OCI-M1 (cell line): ENCODE results near the gene ISLR2.
"Not testable (repeated sequence)": the region's sequence is repeated elsewhere in the genome, so short reads cannot be mapped to it uniquely, and the experiment has no call there.

Experiments used
- DNase-seq: peaks from one replicate; lab custom pipeline; 2025; lab: John Stamatoyannopoulos, UW

The ISLR2 gene, protein sequence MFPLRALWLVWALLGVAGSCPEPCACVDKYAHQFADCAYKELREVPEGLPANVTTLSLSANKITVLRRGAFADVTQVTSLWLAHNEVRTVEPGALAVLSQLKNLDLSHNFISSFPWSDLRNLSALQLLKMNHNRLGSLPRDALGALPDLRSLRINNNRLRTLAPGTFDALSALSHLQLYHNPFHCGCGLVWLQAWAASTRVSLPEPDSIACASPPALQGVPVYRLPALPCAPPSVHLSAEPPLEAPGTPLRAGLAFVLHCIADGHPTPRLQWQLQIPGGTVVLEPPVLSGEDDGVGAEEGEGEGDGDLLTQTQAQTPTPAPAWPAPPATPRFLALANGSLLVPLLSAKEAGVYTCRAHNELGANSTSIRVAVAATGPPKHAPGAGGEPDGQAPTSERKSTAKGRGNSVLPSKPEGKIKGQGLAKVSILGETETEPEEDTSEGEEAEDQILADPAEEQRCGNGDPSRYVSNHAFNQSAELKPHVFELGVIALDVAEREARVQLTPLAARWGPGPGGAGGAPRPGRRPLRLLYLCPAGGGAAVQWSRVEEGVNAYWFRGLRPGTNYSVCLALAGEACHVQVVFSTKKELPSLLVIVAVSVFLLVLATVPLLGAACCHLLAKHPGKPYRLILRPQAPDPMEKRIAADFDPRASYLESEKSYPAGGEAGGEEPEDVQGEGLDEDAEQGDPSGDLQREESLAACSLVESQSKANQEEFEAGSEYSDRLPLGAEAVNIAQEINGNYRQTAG

DNA sequence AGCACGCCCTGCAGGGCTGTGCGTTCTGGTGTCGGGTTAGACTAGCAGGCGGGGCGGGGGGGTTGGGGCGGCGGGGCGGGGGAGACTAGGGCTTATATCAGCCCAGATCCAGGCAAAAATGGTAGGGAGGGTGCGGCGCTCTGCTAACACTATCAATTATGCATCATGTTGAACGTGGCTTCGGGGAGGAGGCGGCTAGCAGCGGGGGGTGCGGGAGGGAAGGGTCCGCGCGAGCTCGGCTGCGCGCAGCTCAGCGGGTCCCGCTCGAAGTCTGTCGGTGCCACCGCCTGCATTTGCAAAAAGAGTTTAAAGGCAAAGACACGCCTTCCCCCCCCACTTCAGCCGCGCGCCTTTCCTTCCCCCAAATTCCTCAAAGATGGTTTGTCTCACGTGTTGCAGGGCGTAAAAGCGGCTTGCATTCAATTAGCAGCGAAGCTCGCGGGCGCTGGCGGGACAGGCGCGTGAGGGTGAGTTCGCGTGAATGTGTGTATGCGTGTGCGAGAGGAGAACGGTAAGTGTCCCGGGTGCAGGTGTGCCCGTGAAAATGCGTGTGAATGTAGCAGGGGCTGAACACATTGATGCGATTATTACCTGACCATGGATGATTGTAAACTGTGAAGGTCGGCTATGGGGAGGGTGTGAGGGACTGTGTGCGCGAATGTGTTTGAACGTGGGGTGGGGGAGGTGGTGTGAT is at the start of gene ISLR2:
Gene ISLR2, plus strand, starts transcription at position 432 of the 694 bp plus-strand sequence. CDS start 2,169 bp downstream, outside the sequence.
- no peak for DNase-seq

DNA sequence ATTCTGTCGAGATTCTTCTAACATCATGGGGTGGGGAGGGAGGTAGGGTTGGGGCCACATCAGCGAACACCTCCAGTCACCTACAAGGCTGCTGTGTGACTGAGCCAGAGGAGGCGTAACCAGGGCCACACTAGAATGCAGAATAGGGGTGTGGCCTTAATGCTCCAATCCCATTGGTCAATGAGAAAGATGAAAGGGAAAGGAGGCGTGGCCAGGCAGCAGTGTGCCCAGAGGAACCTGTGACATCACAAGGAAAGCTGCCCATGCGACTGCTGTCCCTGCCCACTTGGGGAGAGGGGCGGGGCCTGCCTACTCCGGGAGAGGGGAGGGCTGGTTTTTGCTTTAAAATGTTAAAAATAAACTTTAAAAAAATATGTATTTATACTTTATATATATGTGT is 47.9 kb upstream of the ISLR2 start, which contains the start of gene GOLGA6A:
Gene GOLGA6A, minus strand, starts transcription at position 101 of the 400 bp plus-strand sequence. Its CDS starts 41 bp downstream, at position 60.
- not testable (repeated sequence) for DNase-seq

DNA sequence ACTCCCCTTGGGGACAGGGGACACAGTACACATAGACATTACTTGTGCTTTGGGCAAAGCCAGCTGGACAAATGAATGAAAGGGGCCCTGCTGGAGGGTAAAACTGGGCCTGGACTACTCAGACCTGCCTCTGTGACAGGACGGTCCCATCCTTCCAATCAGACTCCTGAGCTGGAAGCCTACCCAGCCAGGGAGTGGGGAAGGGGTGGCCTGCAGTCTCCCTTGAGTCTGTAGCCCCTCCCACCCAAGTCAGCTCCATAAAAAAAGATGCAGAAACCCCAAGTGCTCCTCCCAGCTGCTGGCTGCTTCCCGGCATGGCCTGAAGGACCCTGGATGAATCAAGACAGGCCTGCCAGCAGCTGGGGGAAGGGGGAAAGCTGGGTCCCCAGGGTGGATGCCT is 35.8 kb upstream of the ISLR2 start:
- DNase-seq = not testable (repeated sequence)

DNA sequence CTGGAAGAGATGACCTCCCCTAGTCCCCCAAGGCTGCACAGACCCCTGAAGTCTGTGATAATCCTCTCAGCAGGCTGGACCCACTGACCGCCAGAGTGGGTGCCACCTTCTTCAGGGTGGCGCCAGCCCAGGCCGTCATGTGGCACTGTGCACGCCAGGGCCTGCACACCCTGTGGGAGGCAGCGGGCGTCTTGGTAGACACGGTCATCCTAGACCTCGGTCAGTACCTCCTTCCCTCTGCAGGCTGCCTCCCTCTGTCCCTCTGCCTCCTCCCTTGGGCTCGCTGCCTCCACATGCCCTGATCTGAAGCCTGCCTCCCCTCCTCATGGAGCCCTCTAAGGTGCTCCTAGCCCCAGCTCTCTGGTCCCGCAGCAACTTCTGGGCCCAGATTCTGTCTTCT is 34.8 kb upstream of the ISLR2 start:
- not testable (repeated sequence) for DNase-seq

DNA sequence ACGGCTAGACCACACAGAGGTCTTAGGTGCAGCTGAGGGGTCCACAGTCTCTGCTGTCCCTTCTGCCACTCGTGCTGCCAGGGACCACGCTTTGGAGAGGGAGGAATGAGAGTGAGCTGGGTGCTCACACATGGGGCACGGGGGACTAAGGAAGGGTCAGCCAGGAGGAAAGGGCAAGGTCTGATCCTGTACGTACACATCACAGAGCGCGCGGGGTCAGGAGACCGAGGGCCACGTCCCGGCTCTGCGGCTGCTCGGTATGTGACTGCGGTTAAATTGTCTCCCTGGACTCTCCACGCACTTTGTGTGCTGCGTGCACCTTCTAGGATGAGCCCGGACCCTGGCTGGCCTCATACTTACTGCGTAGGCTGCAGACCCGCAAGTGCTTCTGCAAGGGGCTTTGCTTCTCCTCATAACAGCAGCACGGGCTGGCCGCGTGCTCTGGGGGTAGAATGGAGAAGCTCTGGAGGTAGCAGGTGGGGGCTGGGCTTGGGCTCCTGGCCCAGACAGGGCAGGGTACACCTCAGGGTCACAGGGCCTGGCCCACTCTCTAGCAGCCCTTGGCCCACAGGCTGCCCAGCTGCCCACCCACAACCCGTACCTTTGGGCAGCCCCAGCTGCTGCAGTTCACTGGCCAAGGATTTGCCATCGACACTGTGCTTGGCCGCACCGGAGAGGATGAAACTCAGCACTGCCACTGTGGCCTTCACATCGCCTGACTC is 33.5 kb upstream of the ISLR2 start:
- DNase-seq = not testable (repeated sequence)

DNA sequence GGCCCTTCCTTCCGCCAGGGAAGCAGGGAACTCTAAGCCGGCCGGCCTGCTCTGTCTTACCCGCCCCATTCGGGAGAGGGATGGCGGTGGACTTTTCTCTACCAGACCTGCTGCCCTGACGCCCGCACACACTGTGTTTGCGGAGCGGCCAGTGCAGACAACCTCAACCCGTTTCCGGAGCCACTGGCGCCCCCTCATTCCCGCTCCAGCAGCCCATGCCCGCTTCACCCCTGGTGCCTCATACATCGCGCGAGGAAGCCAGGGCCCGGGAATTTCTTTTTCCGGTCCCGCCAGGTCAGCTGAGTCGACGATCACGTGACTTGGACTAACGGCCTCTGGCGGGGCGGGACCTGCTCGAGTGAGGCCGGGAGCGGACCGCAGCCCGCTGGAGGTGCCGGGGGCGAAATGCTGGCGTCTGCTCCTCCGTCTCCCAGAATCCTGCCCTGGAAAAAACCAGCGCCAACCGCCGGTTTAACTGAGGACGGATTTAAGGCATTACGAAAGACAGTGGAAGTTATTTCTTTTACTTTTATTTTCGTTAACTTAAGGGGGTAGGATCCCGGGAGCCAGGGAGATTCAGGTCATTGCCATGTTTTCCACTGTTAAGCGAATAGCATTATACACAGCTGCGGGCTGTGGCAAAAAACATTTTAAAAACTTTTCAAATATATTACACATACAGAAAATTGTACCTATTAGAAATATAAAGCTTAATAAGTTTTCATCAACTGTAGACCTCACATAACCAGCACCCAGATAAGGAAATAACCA is 30.2 kb upstream of the ISLR2 start:
- not testable (repeated sequence) for DNase-seq

DNA sequence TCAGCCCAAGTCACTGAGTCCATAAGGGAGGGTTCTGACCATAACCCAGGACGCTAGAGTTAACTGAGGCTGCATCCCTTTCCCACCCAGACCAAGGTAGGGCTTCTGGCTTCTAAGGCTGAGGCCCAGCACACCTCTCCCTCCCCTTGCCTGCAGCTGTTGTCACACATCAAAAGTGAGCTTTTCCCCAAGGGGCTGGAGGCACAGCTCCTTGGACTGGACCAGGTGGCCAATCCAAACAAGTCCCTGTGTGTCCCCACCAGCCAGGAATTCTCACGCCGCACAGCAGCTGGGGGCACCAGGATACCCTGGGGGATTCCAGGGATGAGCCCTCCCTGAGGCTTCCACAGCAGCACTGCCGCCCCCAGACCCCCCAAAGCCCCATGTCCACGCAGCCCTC is 22.3 kb upstream of the ISLR2 start:
- no peak for DNase-seq

DNA sequence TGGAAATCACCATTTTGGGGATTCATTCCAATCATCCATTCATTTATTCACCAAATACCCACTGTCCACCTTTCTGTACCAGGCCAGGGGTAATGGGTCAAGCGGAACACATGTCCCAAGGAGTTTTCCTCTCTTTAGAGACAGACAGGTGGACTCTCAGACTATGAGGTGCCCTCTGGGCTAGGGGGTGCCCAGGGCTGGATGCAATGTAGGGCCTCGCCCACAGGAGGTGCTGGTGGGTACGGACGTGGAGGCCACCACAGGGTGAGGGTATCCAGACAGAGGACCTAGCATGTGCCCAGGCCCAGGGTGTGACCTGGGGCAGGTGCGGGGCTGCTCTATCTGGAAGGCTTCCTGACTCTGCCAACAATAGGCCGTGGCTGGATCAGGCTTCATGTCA is 21.8 kb upstream of the ISLR2 start:
- DNase-seq = not testable (repeated sequence)

DNA sequence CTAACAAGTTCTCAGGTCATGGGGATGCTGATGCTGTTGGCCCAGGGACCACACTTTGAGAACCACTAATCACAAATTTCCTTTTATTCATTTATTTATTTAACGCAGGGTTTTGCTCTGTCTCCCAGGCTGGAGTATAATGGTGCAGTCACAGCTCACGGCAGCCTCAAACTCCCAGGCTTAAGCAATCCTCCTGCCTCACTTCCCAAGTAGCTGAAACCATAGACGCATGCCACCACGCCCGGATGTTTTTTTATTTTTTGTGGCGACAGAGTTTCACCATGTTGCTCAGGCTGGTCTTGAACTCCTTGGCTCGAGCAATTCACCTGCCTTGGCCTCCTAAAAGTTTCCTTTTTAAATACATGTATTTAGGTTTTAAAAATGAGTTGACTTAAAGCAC is 20.7 kb upstream of the ISLR2 start:
- no peak for DNase-seq

DNA sequence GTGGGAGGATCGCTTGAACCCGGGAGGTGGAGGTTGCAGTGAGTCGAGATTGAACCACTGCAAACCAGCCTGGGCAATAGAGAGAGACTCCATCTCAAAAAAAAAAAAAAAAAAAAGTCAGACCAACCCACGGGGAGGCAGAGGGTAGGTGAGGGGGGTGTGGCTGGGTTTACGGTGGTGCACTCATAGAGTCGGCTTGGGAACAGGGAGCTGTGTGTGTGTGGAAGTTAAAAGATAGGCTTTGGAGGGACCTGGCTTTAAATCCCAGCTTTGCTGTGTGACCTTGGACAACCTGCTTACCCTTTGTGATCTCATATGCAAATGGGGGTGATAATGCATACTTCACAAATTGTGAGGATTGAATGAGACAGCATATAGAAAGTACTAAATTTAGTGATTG is 10.0 kb upstream of the ISLR2 start:
- DNase-seq = no peak

DNA sequence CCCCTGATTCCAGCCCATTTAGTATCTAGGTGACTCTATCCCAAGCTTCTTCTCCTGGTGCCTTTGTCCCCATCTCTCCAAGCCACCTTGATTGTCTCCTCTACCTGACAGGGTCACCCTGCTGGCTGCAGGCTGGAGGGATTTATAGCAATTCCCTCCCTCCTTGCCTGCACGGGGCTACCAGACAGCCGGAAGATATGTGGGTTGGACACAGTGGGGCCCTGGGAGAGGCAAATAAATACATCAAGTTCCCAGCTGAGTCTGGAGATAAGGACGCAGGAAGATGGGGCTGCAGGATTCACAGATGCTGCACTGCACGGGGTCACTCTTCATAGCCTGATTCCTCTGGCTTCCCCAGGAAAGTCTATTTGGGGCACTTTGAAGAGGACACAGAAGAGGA is 9.3 kb upstream of the ISLR2 start:
- DNase-seq = no peak

DNA sequence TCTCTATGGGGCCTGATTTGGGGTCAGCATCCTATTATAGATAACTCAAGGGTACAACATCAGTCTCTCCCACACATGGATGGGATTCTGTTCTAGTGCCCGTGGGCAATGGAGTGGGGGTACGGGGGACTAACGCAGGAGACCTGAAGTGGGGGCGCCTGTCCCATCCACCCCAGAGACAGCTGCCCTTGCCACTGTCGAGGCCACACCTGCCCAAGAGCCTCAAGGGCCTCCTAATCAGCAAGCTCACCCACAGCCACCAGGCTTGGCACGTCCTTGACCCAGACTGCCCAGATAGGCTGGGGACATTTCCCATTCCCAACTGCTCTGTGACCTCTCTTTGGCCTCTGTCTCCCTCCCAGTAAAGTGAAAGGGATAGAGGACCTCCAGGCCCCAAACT is 8.5 kb upstream of the ISLR2 start:
- DNase-seq = no peak

DNA sequence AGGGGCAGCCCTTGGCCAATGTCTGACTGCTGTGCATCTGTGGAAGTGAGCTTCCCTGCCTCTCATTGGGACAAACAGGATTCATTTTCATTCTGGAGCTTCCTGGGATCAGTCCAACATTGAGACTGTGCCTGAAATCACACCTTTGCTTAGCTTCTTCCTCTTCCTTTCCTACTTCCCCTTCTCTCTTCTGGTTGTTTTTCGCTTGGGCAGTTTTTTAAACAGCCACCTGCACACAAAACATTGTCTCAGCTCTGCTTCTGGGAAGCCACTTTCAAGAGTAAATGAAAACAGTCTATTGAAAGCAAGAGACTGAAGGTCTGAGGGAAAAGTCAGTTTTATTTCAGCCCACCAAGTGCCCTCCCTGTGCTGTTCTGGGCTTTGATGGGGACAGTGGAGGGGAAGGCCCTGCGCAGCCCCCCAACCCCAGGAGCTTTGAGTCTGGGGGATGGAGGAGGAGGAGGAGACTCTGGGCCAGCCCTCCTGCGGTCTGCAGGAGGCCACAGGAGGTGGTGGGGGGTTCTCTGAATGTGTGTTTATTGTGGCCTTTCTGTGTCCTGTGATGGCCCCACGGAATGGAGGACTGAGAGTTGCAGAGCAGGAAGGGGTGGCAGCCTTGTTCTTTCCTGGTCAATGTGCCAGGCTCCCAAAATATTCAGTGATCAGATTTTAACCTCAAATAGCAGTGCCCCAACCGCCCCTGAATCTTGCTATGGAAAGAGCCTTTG is 7.8 kb upstream of the ISLR2 start:
- DNase-seq = no peak

DNA sequence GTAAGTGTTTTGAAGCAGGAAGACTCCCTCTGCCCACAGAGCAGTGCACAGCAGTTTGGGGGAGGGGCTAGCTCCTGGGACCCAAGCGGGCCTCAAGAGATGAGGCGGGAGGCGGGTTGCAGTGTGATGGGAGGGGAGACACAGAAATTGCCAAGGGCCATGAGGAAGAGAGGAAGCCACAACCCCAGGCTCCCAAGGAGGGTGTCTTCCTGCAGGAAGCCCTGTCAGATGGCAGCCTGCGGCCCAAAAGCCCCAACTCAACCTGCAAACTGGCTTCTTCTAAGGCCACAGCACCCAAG is 7.3 kb upstream of the ISLR2 start:
- peak; percentile 25 for DNase-seq

DNA sequence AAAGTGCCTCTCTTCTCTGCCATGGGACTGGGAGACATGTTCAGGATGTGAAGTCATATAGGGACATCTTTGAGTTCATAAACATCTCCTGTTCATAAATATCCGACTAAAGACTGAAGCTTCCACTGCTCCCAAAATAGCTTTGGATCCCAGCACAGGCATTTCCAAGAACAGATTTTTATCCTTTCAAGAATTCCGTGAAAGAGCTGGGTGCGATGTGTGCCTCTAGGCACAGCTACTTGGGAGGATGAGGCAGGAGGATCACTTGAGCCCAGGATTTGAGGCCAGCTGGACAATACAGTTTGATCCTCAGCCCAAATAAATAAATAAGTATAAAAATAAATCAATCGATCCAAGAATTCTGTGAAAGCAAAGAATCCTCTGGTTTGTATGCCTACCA is 6.7 kb upstream of the ISLR2 start:
- no peak for DNase-seq

DNA sequence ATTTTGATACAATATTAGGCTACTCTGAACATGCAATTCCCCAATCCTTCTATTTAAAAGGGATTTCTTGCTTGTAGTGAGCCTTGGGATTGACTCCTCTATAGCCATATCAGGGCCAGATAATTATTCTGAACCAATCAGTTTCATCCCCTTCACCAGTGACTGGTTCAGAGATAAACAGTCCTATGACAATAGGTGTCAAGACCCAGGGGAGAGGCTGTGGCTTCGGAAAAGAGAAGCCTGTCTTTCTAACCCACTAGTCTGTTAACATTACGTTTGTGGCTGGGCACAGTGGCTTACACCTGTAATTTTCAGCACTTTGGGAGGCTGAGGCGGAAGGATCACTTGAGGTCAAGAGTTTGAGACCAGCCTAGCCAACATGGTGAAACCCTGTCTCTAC is 6.2 kb upstream of the ISLR2 start:
- DNase-seq = no peak

DNA sequence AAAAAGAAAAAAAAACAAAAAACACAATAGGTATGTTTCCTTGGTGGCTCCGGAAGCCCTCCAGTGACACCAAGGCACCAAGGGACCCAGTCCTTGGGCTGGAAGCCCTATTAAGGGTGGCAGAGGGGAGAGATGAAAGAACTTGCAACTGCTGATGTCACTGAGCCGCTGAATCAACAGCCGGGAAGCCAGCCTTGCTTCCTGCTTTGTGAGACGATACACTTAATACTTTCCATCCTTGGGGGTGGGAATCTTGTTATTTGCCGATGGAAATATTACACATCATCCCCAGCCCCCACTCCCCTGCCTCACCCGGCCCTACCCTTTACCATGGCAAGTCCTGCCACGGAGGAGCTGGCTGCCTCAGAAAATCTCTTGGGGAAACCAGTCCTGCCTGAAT is 5.6 kb upstream of the ISLR2 start:
- no peak for DNase-seq

DNA sequence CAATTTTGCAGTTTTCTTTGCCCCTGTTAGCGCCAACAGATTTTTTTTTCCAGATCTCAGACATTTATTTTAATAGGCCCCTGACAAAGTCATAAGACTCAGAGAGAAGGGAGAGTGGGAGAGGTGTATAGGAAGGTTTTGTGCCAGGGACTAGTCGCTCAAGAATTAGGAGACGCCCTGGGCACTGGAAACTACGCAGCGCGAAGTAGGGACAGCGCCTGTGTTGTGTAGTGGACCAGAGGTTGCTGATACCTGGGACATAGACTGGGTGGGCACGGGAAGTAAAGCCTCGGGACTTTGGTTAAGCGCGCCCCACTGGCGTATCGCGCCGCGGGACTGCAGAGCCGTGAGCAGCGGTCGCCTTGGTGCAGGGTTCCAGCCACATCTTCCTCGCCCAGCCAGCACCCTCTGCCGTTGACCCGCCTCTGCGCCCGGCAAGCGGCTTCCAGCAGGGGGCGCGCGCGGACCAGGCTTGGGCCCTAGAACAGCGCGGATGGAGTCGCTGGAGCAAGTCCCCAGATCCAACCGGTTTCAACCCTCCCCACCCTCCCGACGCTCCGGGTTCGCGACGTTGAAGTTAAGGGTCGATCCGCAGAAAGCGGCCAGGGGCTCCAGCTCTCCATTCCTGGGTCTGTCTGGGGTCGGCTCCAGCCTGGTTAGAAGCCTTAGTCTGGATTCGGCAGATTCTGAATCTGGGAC is 3.0 kb upstream of the ISLR2 start:
- peak; percentile 91 for DNase-seq

DNA sequence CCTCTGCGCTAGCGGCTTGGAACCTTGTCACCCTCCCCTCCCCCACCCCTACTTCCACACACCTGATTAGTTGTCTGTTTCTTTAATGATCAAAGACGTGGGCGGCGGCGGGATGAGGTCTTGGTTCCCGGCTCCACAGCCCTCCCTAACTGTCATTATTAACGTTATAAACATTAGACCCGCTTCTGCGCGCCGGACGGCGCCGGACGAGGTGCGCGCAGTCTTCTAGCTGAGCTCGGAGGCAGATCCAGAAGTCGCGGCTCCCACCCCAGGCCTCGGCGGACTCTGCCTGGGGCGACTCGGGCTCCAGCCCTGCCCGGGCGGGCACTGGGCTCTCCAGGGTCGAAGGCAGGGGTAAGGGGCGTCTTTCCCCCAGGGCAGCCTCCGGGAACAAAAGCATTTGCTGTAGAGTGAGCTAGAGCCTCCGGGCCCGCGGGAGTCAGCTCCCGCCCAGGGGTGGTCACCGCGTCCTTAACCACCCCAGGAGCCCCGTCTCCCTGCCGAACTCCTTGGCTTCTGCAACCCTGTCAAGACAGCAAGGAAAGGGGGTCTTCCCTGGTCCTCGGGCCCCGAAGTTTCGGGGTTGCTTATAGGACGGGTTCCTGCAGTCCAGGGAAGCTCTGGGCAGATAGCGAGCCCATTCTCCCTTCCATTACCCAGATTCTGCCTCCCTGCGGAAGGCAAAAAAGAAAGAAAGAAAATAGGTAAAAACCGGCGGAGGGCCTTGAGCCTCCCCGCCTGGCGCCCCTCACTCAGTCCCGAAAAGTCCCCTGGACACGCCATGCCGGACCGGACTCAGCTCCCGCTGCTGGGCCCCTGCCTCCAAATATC is 2.2 kb upstream of the ISLR2 start:
- no peak for DNase-seq
